BE2C (cell line): ENCODE data around the gene TIMMDC1.

Experiments
- DNase-seq: peaks from one replicate; pipeline ENCODE4 v3.0.0-alpha.2; 2020
- H3K27me3 ChIP-seq: fragments of 250-450 bp; sonication (Bioruptor Pico); 2 replicates; pipeline ENCODE4 v1.5.1; 2020; ENCODE audit warnings: mild to moderate bottlenecking
- H3K36me3 ChIP-seq: fragments of 250-450 bp; sonication (Bioruptor Pico); 2 replicates; pipeline ENCODE4 v1.5.1; 2020; ENCODE audit warnings: mild to moderate bottlenecking
- H3K4me1 ChIP-seq: fragments of 250-450 bp; sonication (Bioruptor Pico); 2 replicates; pipeline ENCODE4 v1.5.1; 2020
- H3K4me3 ChIP-seq: 2 replicates; pipeline ENCODE4 v1.5.1; 2011; ENCODE audit warnings: low read depth, low read length
- H3K9me3 ChIP-seq: fragments of 250-450 bp; sonication (Bioruptor Pico); 2 replicates; pipeline ENCODE4 v1.5.1; 2020
- CTCF ChIP-seq: IDR thresholded peaks from 2 replicates; pipeline ENCODE4 v1.5.1; 2012; ENCODE audit warnings: mild to moderate bottlenecking, low read depth, low read length

Gene TIMMDC1

DNA sequence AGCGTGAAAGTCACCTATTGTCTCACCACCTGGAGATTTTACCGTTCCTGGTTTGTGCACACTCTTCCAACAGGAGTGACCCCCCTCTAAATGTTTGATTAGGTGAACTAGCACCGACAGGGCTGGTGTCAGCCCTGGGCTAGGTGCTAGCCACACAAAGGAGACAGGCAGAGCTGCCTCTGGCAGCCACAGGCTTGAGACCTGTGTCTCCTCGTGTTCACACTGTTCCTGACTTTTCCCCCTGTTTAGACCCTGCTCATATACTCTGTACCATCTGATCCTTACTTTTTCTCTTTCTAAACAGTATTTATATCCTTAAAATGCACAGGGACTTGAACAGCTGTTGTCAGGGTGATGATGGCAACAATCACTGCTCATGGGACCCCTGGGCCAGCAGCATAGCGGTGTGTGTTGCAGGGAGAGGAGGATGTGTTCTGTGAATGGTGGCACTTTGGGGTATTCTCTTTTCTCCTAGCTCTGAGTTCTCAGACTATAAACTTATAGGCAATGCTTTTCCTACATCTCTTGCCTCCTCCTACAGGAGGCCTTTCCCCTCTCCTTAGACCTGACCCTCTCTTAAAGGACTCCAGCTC lies 55.6 kb downstream of the TIMMDC1 start:
- Histone ChIP-seq H3K27me3 (no peaks in the 10 kb centered on the region), H3K4me1 (no peaks in the 10 kb centered on the region; the same call in 1 of the 2 replicates), H3K4me3 (no peak overlapping the region), H3K36me3 (no peaks in the 10 kb centered on the region), H3K9me3 (peaks cover 2% of the 10 kb centered on the region; the same call in 1 of the 2 replicates)
- no peak for TF ChIP-seq CTCF
- DNase-seq = no peak

DNA sequence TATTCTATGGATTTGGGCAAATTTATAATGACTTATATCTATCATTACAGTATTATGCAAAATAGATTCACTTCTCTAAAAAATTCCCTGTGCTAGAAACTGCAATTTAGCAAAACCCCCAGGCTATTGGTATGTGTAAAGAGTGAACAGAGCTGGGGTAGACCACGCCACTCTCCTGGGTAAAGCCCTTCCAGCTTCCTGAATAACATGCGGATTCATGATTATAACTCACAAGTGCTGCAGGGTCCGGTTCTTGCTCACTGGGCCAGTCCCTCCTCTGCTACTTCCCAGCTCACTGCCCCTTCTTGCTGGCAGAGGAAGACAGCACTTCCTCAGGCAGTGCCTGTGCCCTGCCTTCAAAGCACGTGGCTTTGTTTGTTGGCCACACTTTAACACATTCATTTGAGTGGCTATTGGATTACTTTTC lies 57.0 kb downstream of the TIMMDC1 start:
- H3K36me3 ChIP-seq = no peaks in the 10 kb centered on the region
- no peak for DNase-seq
- H3K27me3 ChIP-seq = no peaks in the 10 kb centered on the region
- peaks cover 2% of the 10 kb centered on the region; the same call in 1 of the 2 replicates for H3K9me3 ChIP-seq
- H3K4me3 ChIP-seq = no peak overlapping the region
- H3K4me1 ChIP-seq = no peaks in the 10 kb centered on the region; the same call in 1 of the 2 replicates
- no peak for TF ChIP-seq CTCF

GRCh38 chr3:119555929-119556328 lies 57.6 kb downstream of the TIMMDC1 start:
- Histone ChIP-seq H3K4me1 (no peaks in the 10 kb centered on the region; the same call in 1 of the 2 replicates), H3K9me3 (peaks cover under 1% of the 10 kb centered on the region; the same call in 1 of the 2 replicates), H3K4me3 (no peak overlapping the region), H3K36me3 (no peaks in the 10 kb centered on the region), H3K27me3 (no peaks in the 10 kb centered on the region)
- no peak for DNase-seq
- no peak for TF ChIP-seq CTCF

DNA sequence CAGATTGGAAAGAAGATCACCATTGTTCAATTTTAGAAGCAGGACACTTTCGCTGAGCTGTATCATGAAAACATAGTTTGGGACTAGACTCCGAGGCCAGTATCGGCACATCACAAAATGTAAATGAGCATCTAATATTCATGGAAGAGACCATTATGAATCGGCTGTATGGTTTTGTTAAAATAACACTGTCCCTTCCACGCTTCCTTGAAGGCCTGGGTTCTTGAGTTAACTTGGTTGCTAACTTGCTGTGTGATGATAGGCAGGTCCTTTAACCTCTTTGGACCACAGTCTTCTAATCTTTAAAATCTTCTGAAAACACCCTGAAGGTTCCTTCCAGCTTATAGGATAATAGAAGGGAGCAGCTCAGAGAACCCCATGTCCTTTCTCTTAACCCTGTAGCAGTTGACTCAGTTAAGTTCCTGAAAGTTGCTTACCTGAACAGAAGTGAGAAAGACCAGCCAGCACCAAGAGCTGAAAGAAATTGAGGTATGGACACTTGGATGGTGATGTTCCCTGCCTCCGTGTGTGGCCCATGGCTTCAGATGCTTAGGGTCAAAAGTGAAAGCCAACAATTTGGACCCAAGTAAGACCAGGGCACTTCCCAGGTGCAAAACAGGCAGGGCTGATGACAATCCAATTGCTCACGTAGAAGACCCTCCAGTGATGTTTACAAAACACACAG lies 59.0 kb downstream of the TIMMDC1 start:
- Histone ChIP-seq H3K36me3 (no peaks in the 10 kb centered on the region), H3K4me3 (no peak overlapping the region), H3K27me3 (no peaks in the 10 kb centered on the region), H3K9me3 (no peaks in the 10 kb centered on the region), H3K4me1 (no peaks in the 10 kb centered on the region)
- TF ChIP-seq CTCF = no peak
- no peak for DNase-seq

DNA sequence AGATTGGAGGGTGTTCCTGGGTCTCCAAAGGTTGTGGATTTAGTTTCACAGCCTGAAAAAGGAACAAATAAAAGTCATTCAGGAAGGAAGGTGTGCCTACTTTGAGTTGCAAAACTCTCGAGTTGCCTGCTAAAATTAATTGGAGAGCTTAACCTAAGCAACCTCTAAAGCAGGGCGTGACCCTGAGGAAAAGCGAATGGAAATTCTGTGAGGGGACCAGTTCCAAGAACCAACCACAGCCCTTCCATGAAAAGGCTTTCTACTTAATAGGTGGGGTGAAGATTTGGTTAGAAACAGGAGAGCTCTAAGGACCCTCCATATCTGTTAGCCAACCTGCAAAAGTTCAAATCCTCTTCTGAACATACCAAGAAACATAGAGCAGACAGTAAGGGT lies 59.5 kb downstream of the TIMMDC1 start:
- Histone ChIP-seq H3K36me3 (no peaks in the 10 kb centered on the region), H3K27me3 (no peaks in the 10 kb centered on the region), H3K4me1 (no peaks in the 10 kb centered on the region), H3K4me3 (no peak overlapping the region), H3K9me3 (no peaks in the 10 kb centered on the region)
- no peak for DNase-seq
- TF ChIP-seq CTCF = no peak

DNA sequence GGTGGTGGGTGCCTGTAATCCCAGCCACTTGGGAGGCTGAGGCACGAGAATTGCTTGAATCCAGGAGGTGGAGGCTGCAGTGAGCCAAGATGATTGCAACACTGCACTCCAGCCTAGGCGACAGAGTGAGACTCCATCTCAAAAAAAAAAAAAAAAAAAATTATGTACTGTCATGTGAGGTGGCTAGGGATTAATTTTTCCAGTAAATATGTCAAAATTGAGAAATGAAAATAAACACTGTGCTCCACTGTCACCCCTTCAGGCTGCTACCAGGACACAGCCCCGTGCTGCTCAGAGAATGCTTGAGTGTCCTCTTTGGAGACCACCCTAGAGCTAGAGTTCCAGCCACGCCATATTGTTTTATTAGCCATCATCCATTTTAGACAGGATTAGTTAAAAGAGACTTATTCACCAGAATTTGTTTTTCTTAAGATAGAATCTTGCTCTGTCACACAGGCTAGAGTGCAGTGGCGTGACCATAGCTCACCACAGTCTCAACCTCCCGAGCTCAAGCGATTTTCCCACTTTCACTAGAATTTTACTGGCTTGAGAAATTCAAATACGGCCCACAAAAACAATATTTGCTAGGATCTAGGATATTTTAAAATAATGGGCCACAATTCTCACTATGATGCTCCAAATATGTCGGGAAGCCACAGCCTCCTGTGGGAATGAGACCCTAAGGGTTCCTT lies 60.4 kb downstream of the TIMMDC1 start:
- DNase-seq = no peak
- H3K4me3 ChIP-seq = no peak overlapping the region
- H3K36me3 ChIP-seq = no peaks in the 10 kb centered on the region
- H3K9me3 ChIP-seq = no peaks in the 10 kb centered on the region
- no peaks in the 10 kb centered on the region for H3K4me1 ChIP-seq
- TF ChIP-seq CTCF = no peak
- no peaks in the 10 kb centered on the region for H3K27me3 ChIP-seq
